MM.1S (cell line): ENCODE results near the gene OAS1.

Experiments
- DNase-seq: peaks from one replicate; pipeline ENCODE4 v3.0.0-alpha.2; 2015
- H2AFZ ChIP-seq: fragments of 300-600 bp; sonication (generic); 2 replicates; pipeline ENCODE4 v1.6.0; 2016; ENCODE audit warnings: antibody characterized with exemption, low read length
- H3F3A ChIP-seq: fragments of 300-600 bp; sonication (generic); 2 replicates; pipeline ENCODE4 v1.6.1; 2016; ENCODE audit warnings: mild to moderate bottlenecking, antibody characterized with exemption, low read length, moderate library complexity, mixed read lengths; ENCODE audit not compliant: insufficient read depth
- H3K27ac ChIP-seq: fragments of 300-600 bp; sonication (generic); 2 replicates; pipeline ENCODE4 v1.5.1; 2016; ENCODE audit warnings: mild to moderate bottlenecking, low read length
- H3K27me3 ChIP-seq: fragments of 300-600 bp; sonication (generic); replicated peaks from 2 replicates; pipeline ENCODE4 v1.6.0; 2016; ENCODE audit warnings: low read length; ENCODE audit not compliant: insufficient read depth
- H3K36me3 ChIP-seq: fragments of 300-600 bp; sonication (generic); replicated peaks from 2 replicates; pipeline ENCODE4 v1.6.1; 2016; ENCODE audit warnings: mild to moderate bottlenecking, low read length, mixed read lengths; ENCODE audit not compliant: insufficient read depth
- H3K4me1 ChIP-seq: fragments of 300-600 bp; sonication (generic); 2 replicates; pipeline ENCODE4 v1.6.1; 2016; ENCODE audit warnings: low read length, mixed read lengths
- H3K4me2 ChIP-seq: fragments of 300-600 bp; sonication (generic); 2 replicates; pipeline ENCODE4 v1.6.0; 2016; ENCODE audit warnings: low read depth, low read length
- H3K4me3 ChIP-seq: fragments of 300-600 bp; sonication (generic); 2 replicates; pipeline ENCODE4 v1.5.1; 2016; ENCODE audit warnings: low read length, mixed read lengths
- H3K79me2 ChIP-seq: fragments of 300-600 bp; sonication (generic); 2 replicates; pipeline ENCODE4 v1.6.1; 2016; ENCODE audit warnings: mixed run types, low read length, mixed read lengths
- H3K9ac ChIP-seq: fragments of 300-600 bp; sonication (generic); 2 replicates; pipeline ENCODE4 v1.6.1; 2016; ENCODE audit warnings: low read length, mixed read lengths
- H3K9me2 ChIP-seq: fragments of 300-600 bp; sonication (generic); replicated peaks from 2 replicates; pipeline ENCODE4 v1.6.1; 2016; ENCODE audit warnings: mild to moderate bottlenecking, low read length, mixed read lengths; ENCODE audit not compliant: insufficient read depth
- H3K9me3 ChIP-seq: fragments of 300-600 bp; sonication (generic); replicated peaks from 2 replicates; pipeline ENCODE4 v1.6.1; 2016; ENCODE audit warnings: mild to moderate bottlenecking, low read length, mixed read lengths; ENCODE audit not compliant: insufficient read depth
- H4K20me1 ChIP-seq: fragments of 300-600 bp; sonication (generic); 2 replicates; pipeline ENCODE4 v1.6.1; 2016; ENCODE audit warnings: mild to moderate bottlenecking, low read length, moderate library complexity, mixed read lengths; ENCODE audit not compliant: insufficient read depth
- CTCF ChIP-seq: fragments of 300-600 bp; sonication (generic); IDR thresholded peaks from 2 replicates; pipeline ENCODE4 v1.5.1; 2016; ENCODE audit warnings: antibody characterized with exemption, low read length, mixed read lengths
- EZH2 ChIP-seq: fragments of 300-600 bp; sonication (generic); optimal IDR thresholded peaks from 2 replicates; pipeline ENCODE3; 2017; ENCODE audit warnings: low read depth, mild to moderate bottlenecking, antibody characterized with exemption, low read length, mixed read lengths
- EZH2phosphoT487 ChIP-seq: fragments of 300-600 bp; sonication (generic); IDR thresholded peaks from 2 replicates; pipeline ENCODE4 v1.6.1; 2018; ENCODE audit warnings: antibody characterized with exemption, low read length

The OAS1 gene

GRCh38 chr12:112936927-112937326, 30.2 kb downstream of the OAS1 start:
- Histone ChIP-seq H3K9ac (no peak overlapping the region), H3K4me1 (peaks cover 8% of the 10 kb centered on the region; the same call in 1 of the 2 replicates), H3K4me3 (no peak overlapping the region), H3K27me3 (no peaks in the 10 kb centered on the region), H3K9me2 (no peaks in the 10 kb centered on the region), H3F3A (peaks cover 7% of the 10 kb centered on the region; the same call in 1 of the 2 replicates), H2AFZ (no peak overlapping the region), H4K20me1 (no peaks in the 10 kb centered on the region), H3K79me2 (no peaks in the 10 kb centered on the region), H3K36me3 (no peaks in the 10 kb centered on the region), H3K4me2 (no peak overlapping the region), H3K27ac (no peak overlapping the region), H3K9me3 (no peaks in the 10 kb centered on the region)
- no peak for DNase-seq
- TF ChIP-seq EZH2phosphoT487 (no peak), EZH2 (no peak), CTCF (no peak)

GRCh38 chr12:112937741-112938719, 31.3 kb downstream of the OAS1 start, which contains the start of gene OAS3:
Gene OAS3 (plus strand): TSS chr12:112938474. CDS start chr12:112938531, 57 bp downstream.
- H3K4me1 ChIP-seq = peaks cover 8% of the 10 kb centered on the region; the same call in 1 of the 2 replicates
- H3K27ac ChIP-seq = peak within 1 kb of the TSS; percentile 10; the same call in 1 of the 2 replicates
- no peaks in the 10 kb centered on the region for H3K9me3 ChIP-seq
- H3K4me2 ChIP-seq = peak within 1 kb of the TSS; percentile 87
- H3K9ac ChIP-seq = peak within 1 kb of the TSS; percentile 51
- H4K20me1 ChIP-seq = no peaks in the 10 kb centered on the region
- H3K36me3 ChIP-seq = no peaks in the 10 kb centered on the region
- peak within 1 kb of the TSS; percentile 58 for H2AFZ ChIP-seq
- H3K4me3 ChIP-seq = peak within 1 kb of the TSS; percentile 64
- H3K79me2 ChIP-seq = no peaks in the 10 kb centered on the region
- H3K9me2 ChIP-seq = no peaks in the 10 kb centered on the region
- peaks cover 7% of the 10 kb centered on the region; the same call in 1 of the 2 replicates for H3F3A ChIP-seq
- H3K27me3 ChIP-seq = no peaks in the 10 kb centered on the region
- no peak for DNase-seq
- TF ChIP-seq EZH2phosphoT487 = no peak
- TF ChIP-seq EZH2 = no peak
- TF ChIP-seq CTCF = no peak

- Histone ChIP-seq H3K9me2 (no peaks in the 10 kb centered on the region), H3K79me2 (no peaks in the 10 kb centered on the region), H3K4me2 (peak overlapping the region; percentile 87), H2AFZ (peak overlapping the region; percentile 58), H3K27me3 (no peaks in the 10 kb centered on the region), H4K20me1 (no peaks in the 10 kb centered on the region), H3F3A (peaks cover 7% of the 10 kb centered on the region; the same call in 1 of the 2 replicates), H3K4me1 (peaks cover 8% of the 10 kb centered on the region; the same call in 1 of the 2 replicates), H3K9me3 (no peaks in the 10 kb centered on the region), H3K4me3 (peak overlapping the region; percentile 64), H3K27ac (no peak overlapping the region), H3K36me3 (no peaks in the 10 kb centered on the region), H3K9ac (peak overlapping the region; percentile 51)
- TF ChIP-seq CTCF = no peak
- TF ChIP-seq EZH2phosphoT487 = no peak
- TF ChIP-seq EZH2 = no peak
- DNase-seq = no peak
Observed at GRCh38 chr12:112938751-112939150, 32.0 kb downstream of the OAS1 start.
